Adrenal gland (tissue), 5 donors: ENCODE data around the gene PTGES2.

Source experiments
- POLR2A ChIP-seq, 2 donors: fragments of 450-650 bp; IDR thresholded peaks; one replicate each; pipeline ENCODE4 v1.6.1; 2017; ENCODE audit warnings: antibody characterized with exemption in 2 of 2, mild to moderate bottlenecking in 2 of 2, moderate library complexity in 1 of 2
- TF ChIP-seq, protein P1 (sequence below), 6 experiments: fragments of 450-650 bp in 4 of 6; fragments of 200-600 bp in 2 of 6; sonication (generic) in 1 of 6; IDR thresholded peaks; 1 replicate in 5 of 6; 2 replicates in 1 of 6; pipeline versions ENCODE4 v1.5.1 to v1.8.0; 2016 to 2021; ENCODE audit warnings: antibody characterized with exemption in 6 of 6, mild to moderate bottlenecking in 2 of 6, moderate library complexity in 1 of 6
- donor health status: DM: no; HTN: no; CAD: no.

DNA sequence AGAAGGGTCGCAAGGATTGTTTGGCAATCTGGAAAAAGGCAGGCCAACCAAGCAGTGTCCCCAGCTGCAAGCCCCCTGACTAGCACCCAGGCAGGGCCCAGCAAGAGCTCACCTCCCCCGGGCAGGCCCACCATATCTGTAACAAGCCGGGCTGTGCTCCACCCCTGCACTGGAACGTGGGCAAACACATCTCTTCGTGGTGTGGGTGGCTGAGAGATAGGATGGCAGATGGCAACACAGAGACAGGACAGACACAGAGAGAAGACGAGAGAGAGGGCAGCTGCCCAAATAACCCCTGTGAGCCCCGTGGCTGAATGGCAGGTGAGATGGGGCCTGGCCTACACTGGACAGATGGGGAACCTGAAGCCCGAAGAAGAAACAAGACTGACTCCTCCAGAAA lies 42.0 kb upstream of the PTGES2 start:
- TF ChIP-seq, protein P1, sequence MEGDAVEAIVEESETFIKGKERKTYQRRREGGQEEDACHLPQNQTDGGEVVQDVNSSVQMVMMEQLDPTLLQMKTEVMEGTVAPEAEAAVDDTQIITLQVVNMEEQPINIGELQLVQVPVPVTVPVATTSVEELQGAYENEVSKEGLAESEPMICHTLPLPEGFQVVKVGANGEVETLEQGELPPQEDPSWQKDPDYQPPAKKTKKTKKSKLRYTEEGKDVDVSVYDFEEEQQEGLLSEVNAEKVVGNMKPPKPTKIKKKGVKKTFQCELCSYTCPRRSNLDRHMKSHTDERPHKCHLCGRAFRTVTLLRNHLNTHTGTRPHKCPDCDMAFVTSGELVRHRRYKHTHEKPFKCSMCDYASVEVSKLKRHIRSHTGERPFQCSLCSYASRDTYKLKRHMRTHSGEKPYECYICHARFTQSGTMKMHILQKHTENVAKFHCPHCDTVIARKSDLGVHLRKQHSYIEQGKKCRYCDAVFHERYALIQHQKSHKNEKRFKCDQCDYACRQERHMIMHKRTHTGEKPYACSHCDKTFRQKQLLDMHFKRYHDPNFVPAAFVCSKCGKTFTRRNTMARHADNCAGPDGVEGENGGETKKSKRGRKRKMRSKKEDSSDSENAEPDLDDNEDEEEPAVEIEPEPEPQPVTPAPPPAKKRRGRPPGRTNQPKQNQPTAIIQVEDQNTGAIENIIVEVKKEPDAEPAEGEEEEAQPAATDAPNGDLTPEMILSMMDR (IDR thresholded peaks at IDR 0.05) = no peak
- TF ChIP-seq POLR2A (IDR thresholded peaks at IDR 0.05) = no peak
